ENCODE data around the gene CRACDL.

The CRACDL gene

GRCh38 chr2:98822301-98823164, 113.5 kb downstream of the CRACDL start:
- DNase-seq: no peak

- DNase-seq: no peak
These were observed 114.3 kb downstream of the CRACDL start for GRCh38 chr2:98821629-98822135.

GRCh38 chr2:98819231-98819766, 116.7 kb downstream of the CRACDL start:
- no peak for DNase-seq

GRCh38 chr2:98818164-98818563, 117.9 kb downstream of the CRACDL start:
- DNase-seq: no peak

- no peak for DNase-seq
These were observed 119.7 kb downstream of the CRACDL start for GRCh38 chr2:98816281-98816680.

- DNase-seq: no peak
These were observed 120.2 kb downstream of the CRACDL start for GRCh38 chr2:98815795-98816194.

- no peak for DNase-seq
These were observed 124.3 kb downstream of the CRACDL start for GRCh38 chr2:98811766-98812165.

GRCh38 chr2:98810588-98810928, 125.5 kb downstream of the CRACDL start:
- no peak for DNase-seq

GRCh38 chr2:98809878-98810587, 126.0 kb downstream of the CRACDL start:
- no peak for DNase-seq

GRCh38 chr2:98809116-98809515, 126.9 kb downstream of the CRACDL start:
- DNase-seq: no peak

- DNase-seq: no peak
These were observed 127.5 kb downstream of the CRACDL start for GRCh38 chr2:98808546-98808945.

GRCh38 chr2:98807929-98808328, 128.1 kb downstream of the CRACDL start:
- DNase-seq: no peak

- DNase-seq: no peak
These were observed 128.8 kb downstream of the CRACDL start for GRCh38 chr2:98807221-98807620.

GRCh38 chr2:98806236-98806697, 129.8 kb downstream of the CRACDL start:
- no peak for DNase-seq

GRCh38 chr2:98805412-98806171, 130.4 kb downstream of the CRACDL start:
- no peak for DNase-seq

- no peak for DNase-seq
These were observed 131.3 kb downstream of the CRACDL start for GRCh38 chr2:98804736-98805135.

GRCh38 chr2:98804265-98804650, 131.8 kb downstream of the CRACDL start:
- DNase-seq: no peak

GRCh38 chr2:98803405-98804264, 132.4 kb downstream of the CRACDL start:
- DNase-seq: no peak

- DNase-seq: no peak
These were observed 133.7 kb downstream of the CRACDL start for GRCh38 chr2:98802344-98802743.

- DNase-seq: no peak
These were observed 134.1 kb downstream of the CRACDL start for GRCh38 chr2:98801921-98802321.

- no peak for DNase-seq
These were observed 134.7 kb downstream of the CRACDL start for GRCh38 chr2:98801286-98801685.
